Measurements from ENCODE around the gene SCYL1.
A peak's percentile ranks its signal among the peaks of the same experiment; 100 is the strongest.

GRCh38 chr11:65501472-65502273 is 23.2 kb upstream of the SCYL1 start:
- TF ChIP-seq POLR2A (IDR thresholded peaks at IDR 0.05; ENCODE audit: low read depth, low read length) = peak; percentile 76
- TF ChIP-seq TAF1 (IDR thresholded peaks at IDR 0.05; ENCODE audit: low read depth, low read length) = peak; percentile 50; the same call in 1 of the 2 replicates
- peak; percentile 92 for TF ChIP-seq POLR2AphosphoS5 (IDR thresholded peaks at IDR 0.05; ENCODE audit: low read depth, low read length)
- no peak for TF ChIP-seq SPI1 (IDR thresholded peaks at IDR 0.05; ENCODE audit: low read depth, low read length)
- peak; percentile 31; the same call in 1 of the 2 replicates for TF ChIP-seq POU2F2 (IDR thresholded peaks at IDR 0.05; ENCODE audit: low read depth, low read length)
